H9 (cell line): ENCODE results near the gene CPNE5. TPM values are rescaled to one million over a fixed set of nuclear protein-coding genes. Genes with fewer than 3 reads are reported as not detected.
A peak's percentile ranks its signal among the peaks of the same experiment; 100 is the strongest.

Source experiments
- DNase-seq: peaks from one replicate; pipeline ENCODE4 v3.0.0-alpha.2; 2017
- H2AFZ ChIP-seq: one replicate; pipeline ENCODE4 v1.6.1; 2013; ENCODE audit warnings: mild to moderate bottlenecking, low read length, control low read depth, moderate library complexity
- H2AK5ac ChIP-seq: 2 replicates; pipeline ENCODE4 v1.6.1; 2013; ENCODE audit warnings: low read length, control low read depth, mixed read lengths; ENCODE audit not compliant: insufficient read length
- H2BK120ac ChIP-seq: one replicate; pipeline ENCODE4 v1.6.1; 2013; ENCODE audit warnings: low read depth, mild to moderate bottlenecking, low read length, control low read depth, inconsistent platforms; ENCODE audit not compliant: poor library complexity, severe bottlenecking
- H2BK12ac ChIP-seq: 2 replicates; pipeline ENCODE4 v1.6.1; 2013; ENCODE audit warnings: low read length, control low read depth, mixed read lengths, low read depth; ENCODE audit not compliant: insufficient read length
- H2BK15ac ChIP-seq: 2 replicates; pipeline ENCODE4 v1.6.1; 2013; ENCODE audit warnings: low read depth, low read length, control low read depth
- H2BK20ac ChIP-seq: one replicate; pipeline ENCODE4 v1.6.1; 2013; ENCODE audit warnings: low read depth, mild to moderate bottlenecking, low read length, control low read depth, inconsistent platforms; ENCODE audit not compliant: poor library complexity, severe bottlenecking
- H2BK5ac ChIP-seq: 2 replicates; pipeline ENCODE4 v1.6.1; 2013; ENCODE audit warnings: low read length, control low read depth, mixed read lengths; ENCODE audit not compliant: insufficient read length
- H3K14ac ChIP-seq: 2 replicates; pipeline ENCODE4 v1.6.1; 2013; ENCODE audit warnings: low read length, control low read depth; ENCODE audit not compliant: insufficient read depth
- H3K18ac ChIP-seq: 2 replicates; pipeline ENCODE4 v1.6.1; 2013; ENCODE audit warnings: low read depth, mild to moderate bottlenecking, mixed read lengths, low read length, control low read depth; ENCODE audit not compliant: insufficient read length
- H3K23ac ChIP-seq: 2 replicates; pipeline ENCODE4 v1.6.1; 2013; ENCODE audit warnings: low read length, control low read depth, mixed read lengths, low read depth; ENCODE audit not compliant: insufficient read length
- H3K23me2 ChIP-seq: 2 replicates; pipeline ENCODE4 v1.6.1; 2013; ENCODE audit warnings: low read depth, mild to moderate bottlenecking, mixed read lengths, low read length, control low read depth; ENCODE audit not compliant: insufficient read length, poor library complexity, severe bottlenecking
- H3K27ac ChIP-seq: 2 replicates; pipeline ENCODE4 v1.5.1; 2013; ENCODE audit warnings: low read length, control low read depth, mixed read lengths, low read depth; ENCODE audit not compliant: insufficient read length
- H3K27me3 ChIP-seq: 2 replicates; pipeline ENCODE4 v1.6.1; 2013; ENCODE audit warnings: low read length, control low read depth, inconsistent platforms; ENCODE audit not compliant: insufficient read depth
- H3K4ac ChIP-seq: 2 replicates; pipeline ENCODE4 v1.6.1; 2013; ENCODE audit warnings: low read depth, mild to moderate bottlenecking, control low read depth, inconsistent platforms, low read length, moderate library complexity
- H3K4me1 ChIP-seq: 2 replicates; pipeline ENCODE4 v1.6.1; 2013; ENCODE audit warnings: low read length, control low read depth, inconsistent platforms; ENCODE audit not compliant: insufficient read depth
- H3K4me2 ChIP-seq: 2 replicates; pipeline ENCODE4 v1.6.1; 2013; ENCODE audit warnings: low read length, control low read depth, mixed read lengths; ENCODE audit not compliant: insufficient read length, insufficient read depth
- H3K56ac ChIP-seq: 2 replicates; pipeline ENCODE4 v1.6.1; 2013; ENCODE audit warnings: low read depth, mild to moderate bottlenecking, mixed read lengths, low read length, control low read depth; ENCODE audit not compliant: insufficient read length
- H3K79me1 ChIP-seq: 2 replicates; pipeline ENCODE4 v1.6.1; 2013; ENCODE audit warnings: low read depth, mild to moderate bottlenecking, moderate library complexity, low read length, control low read depth, inconsistent platforms; ENCODE audit not compliant: insufficient read depth, poor library complexity, severe bottlenecking
- H3K79me2 ChIP-seq: 2 replicates; pipeline ENCODE4 v1.6.1; 2013; ENCODE audit warnings: low read length, control low read depth, inconsistent platforms; ENCODE audit not compliant: insufficient read depth
- H3K9ac ChIP-seq: 2 replicates; pipeline ENCODE4 v1.6.1; 2013; ENCODE audit warnings: low read length, control low read depth, mixed read lengths; ENCODE audit not compliant: insufficient read length; ENCODE audit errors: extremely low read depth
- H3K9me3 ChIP-seq: one replicate; pipeline ENCODE4 v1.6.1; 2013; ENCODE audit warnings: low read depth, low read length, inconsistent platforms; ENCODE audit not compliant: control insufficient read depth
- H3T11ph ChIP-seq: one replicate; pipeline ENCODE4 v1.6.1; 2013; ENCODE audit warnings: mild to moderate bottlenecking, low read length, control low read depth, inconsistent platforms
- H4K20me1 ChIP-seq: one replicate; pipeline ENCODE4 v1.6.1; 2013; ENCODE audit not compliant: control insufficient read depth, insufficient read length, insufficient read depth
- H4K5ac ChIP-seq: 2 replicates; pipeline ENCODE4 v1.6.1; 2013; ENCODE audit warnings: low read depth, mild to moderate bottlenecking, mixed read lengths, low read length, control low read depth; ENCODE audit not compliant: insufficient read length
- H4K8ac ChIP-seq: replicated peaks from 2 replicates; pipeline ENCODE4 v1.6.1; 2013; ENCODE audit warnings: low read length, control low read depth, mixed read lengths, low read depth; ENCODE audit not compliant: insufficient read length
- H4K91ac ChIP-seq: 2 replicates; pipeline ENCODE4 v1.6.1; 2013; ENCODE audit warnings: low read depth, mild to moderate bottlenecking, moderate library complexity, mixed read lengths, low read length, control low read depth; ENCODE audit not compliant: insufficient read length
- H3K27ac Mint-ChIP-seq, 3 experiments: 2 replicates in 2 of 3; 3 replicates in 1 of 3; pipeline ENCODE4 v1.8.0; 2020 to 2021; ENCODE audit warnings: mixed read lengths in 3 of 3, mild to moderate bottlenecking in 1 of 3, moderate library complexity in 1 of 3
- H3K27me3 Mint-ChIP-seq: 2 replicates; pipeline ENCODE4 v1.8.0; 2021; ENCODE audit warnings: low read depth, mild to moderate bottlenecking, moderate library complexity, mixed read lengths
- H3K36me3 Mint-ChIP-seq, 3 experiments: 2 replicates in 2 of 3; 3 replicates in 1 of 3; pipeline ENCODE4 v1.8.0; 2020 to 2021; ENCODE audit warnings: low read depth in 3 of 3, mixed read lengths in 3 of 3; ENCODE audit not compliant: insufficient read depth in 1 of 3
- H3K4me1 Mint-ChIP-seq, 2 experiments: 2 replicates each; pipeline ENCODE4 v1.8.0; 2020; ENCODE audit warnings: mixed read lengths in 2 of 2
- H3K4me3 Mint-ChIP-seq, 2 experiments: 2 replicates in 1 of 2; 3 replicates in 1 of 2; pipeline ENCODE4 v1.8.0; 2020 to 2021; ENCODE audit warnings: mild to moderate bottlenecking in 2 of 2, mixed read lengths in 2 of 2, moderate library complexity in 1 of 2
- H3K9me3 Mint-ChIP-seq, 2 experiments: 2 replicates in 1 of 2; 3 replicates in 1 of 2; pipeline ENCODE4 v1.8.0; 2020; ENCODE audit warnings: mild to moderate bottlenecking in 2 of 2, mixed read lengths in 2 of 2, moderate library complexity in 1 of 2
- WGBS: extraction: QIAGEN DNeasy Blood & Tissue Kit; methylation state at CpG from one replicate; pipeline ENCODE4 v1.1.7; 2013; ENCODE audit warnings: missing lambda C conversion rate, low lambda C conversion rate, mixed read lengths; ENCODE audit not compliant: insufficient read length; ENCODE audit errors: extremely low coverage; 5-methylcytosine and 5-hydroxymethylcytosine counted together
- total RNA-seq: library from RNA; stranded (reverse); gene quantifications from 2 replicates; pipeline ENCODE4 v1.2.1, GENCODE V29; 2021
- TF ChIP-seq, protein P1 (sequence below): fragments of 200-600 bp; sonication (generic); conservative IDR thresholded peaks from 3 replicates; pipeline ENCODE4 v1.8.0; 2021; ENCODE audit warnings: antibody characterized with exemption, mild to moderate bottlenecking

Gene CPNE5
- total RNA-seq, 1 experiment from 2014 or later: 0.52 TPM

DNA sequence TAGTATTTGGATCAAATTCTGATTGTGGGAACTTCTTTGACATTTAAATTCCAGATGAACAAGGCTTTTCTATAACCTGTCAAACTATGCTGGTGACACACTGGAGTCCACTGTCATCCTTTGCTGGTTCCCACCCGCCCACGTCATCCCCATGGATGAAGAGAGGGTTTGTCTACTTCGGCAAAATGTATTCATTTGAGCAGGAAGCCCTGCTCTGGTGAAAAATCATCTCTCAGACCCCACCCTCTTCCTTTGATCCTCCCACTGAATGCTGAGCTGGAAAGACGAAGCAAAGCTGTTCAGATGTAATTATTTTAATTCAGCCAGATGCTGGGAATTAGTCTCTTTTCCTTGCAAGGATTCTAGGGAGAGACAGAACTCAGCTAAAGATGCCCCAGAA is 50.5 kb downstream of the CPNE5 start:
- H3K56ac ChIP-seq: no peak overlapping the region
- TF ChIP-seq, protein P1, sequence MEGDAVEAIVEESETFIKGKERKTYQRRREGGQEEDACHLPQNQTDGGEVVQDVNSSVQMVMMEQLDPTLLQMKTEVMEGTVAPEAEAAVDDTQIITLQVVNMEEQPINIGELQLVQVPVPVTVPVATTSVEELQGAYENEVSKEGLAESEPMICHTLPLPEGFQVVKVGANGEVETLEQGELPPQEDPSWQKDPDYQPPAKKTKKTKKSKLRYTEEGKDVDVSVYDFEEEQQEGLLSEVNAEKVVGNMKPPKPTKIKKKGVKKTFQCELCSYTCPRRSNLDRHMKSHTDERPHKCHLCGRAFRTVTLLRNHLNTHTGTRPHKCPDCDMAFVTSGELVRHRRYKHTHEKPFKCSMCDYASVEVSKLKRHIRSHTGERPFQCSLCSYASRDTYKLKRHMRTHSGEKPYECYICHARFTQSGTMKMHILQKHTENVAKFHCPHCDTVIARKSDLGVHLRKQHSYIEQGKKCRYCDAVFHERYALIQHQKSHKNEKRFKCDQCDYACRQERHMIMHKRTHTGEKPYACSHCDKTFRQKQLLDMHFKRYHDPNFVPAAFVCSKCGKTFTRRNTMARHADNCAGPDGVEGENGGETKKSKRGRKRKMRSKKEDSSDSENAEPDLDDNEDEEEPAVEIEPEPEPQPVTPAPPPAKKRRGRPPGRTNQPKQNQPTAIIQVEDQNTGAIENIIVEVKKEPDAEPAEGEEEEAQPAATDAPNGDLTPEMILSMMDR: no peak
- H3K18ac ChIP-seq: no peak overlapping the region
- H3K9ac ChIP-seq: no peak overlapping the region
- no peak for DNase-seq
- no peak overlapping the region for H3K4ac ChIP-seq
- no peak overlapping the region for H4K5ac ChIP-seq
- no CpG with 5 or more reads among the region's 4 CpGs for WGBS
- H3K27me3 ChIP-seq: no peaks in the 10 kb centered on the region
- peaks cover 2% of the 10 kb centered on the region; the same call in 1 of the 2 replicates for H3K27me3 Mint-ChIP-seq
- no peak overlapping the region for H2BK120ac ChIP-seq
- no peak overlapping the region for H2BK15ac ChIP-seq
- no peak overlapping the region for H2BK5ac ChIP-seq
- no peak overlapping the region for H4K8ac ChIP-seq
- no peak overlapping the region for H3T11ph ChIP-seq
- H3K36me3 Mint-ChIP-seq: no peaks in the 10 kb centered on the region; a peak in 1 of 7 replicates
- H2BK12ac ChIP-seq: no peak overlapping the region
- H3K23me2 ChIP-seq: peaks cover 1% of the 10 kb centered on the region
- H3K4me1 Mint-ChIP-seq: peaks cover 42 to 77% of the 10 kb centered on the region in 2 experiments
- H2AK5ac ChIP-seq: no peak overlapping the region
- H3K9me3 ChIP-seq: no peaks in the 10 kb centered on the region
- H4K91ac ChIP-seq: no peak overlapping the region
- H3K4me2 ChIP-seq: no peak overlapping the region
- no peaks in the 10 kb centered on the region for H3K79me2 ChIP-seq
- H4K20me1 ChIP-seq: no peaks in the 10 kb centered on the region
- peaks cover 8% of the 10 kb centered on the region; the same call in 1 of the 2 replicates for H3K4me1 ChIP-seq
- no peak overlapping the region for H2AFZ ChIP-seq
- H3K9me3 Mint-ChIP-seq: peaks cover 2 to 4% of the 10 kb centered on the region in 2 experiments; a peak in 3 of 5 replicates
- no peaks in the 10 kb centered on the region for H3K79me1 ChIP-seq
- no peak overlapping the region for H3K4me3 Mint-ChIP-seq
- H3K27ac ChIP-seq: no peak overlapping the region
- H3K27ac Mint-ChIP-seq: peak overlapping the region in 2 of 3 experiments; percentile 52 to 73; a peak in 3 of 7 replicates
- H2BK20ac ChIP-seq: no peak overlapping the region
- no peak overlapping the region for H3K23ac ChIP-seq
- no peak overlapping the region for H3K14ac ChIP-seq
